GM12891 (cell line): ENCODE data around the gene EPHA2.

ENCODE experiments used
- POLR2A ChIP-seq: IDR thresholded peaks from 2 replicates; pipeline ENCODE4 v1.6.1; 2011; ENCODE audit warnings: low read depth, low read length, control low read depth
- POLR2AphosphoS5 ChIP-seq: IDR thresholded peaks from 2 replicates; pipeline ENCODE4 v1.6.1; 2011; ENCODE audit warnings: low read depth, low read length, control low read depth

DNA sequence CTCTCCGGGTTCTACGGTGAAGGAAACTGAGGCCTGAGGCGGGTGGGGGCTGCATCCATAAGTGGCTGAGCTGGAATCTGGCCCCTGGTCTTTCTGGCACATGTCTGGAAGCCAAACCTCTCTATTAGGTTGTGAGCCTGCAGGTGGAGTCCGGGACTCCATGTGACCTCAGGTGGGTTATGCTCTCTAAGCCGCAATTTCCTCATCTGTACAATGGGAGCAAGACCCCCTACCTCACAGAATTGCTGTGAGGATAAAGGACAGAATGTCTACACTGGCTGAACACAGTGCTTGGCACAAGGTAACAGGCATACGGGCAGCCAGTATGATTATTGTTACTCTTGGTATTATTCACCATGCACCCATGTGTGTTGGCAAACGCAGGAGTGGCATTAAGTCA is 6.7 kb downstream of the EPHA2 start:
- no peak for TF ChIP-seq POLR2A
- no peak for TF ChIP-seq POLR2AphosphoS5
